GM21528 (cell line): Measurements from ENCODE around the gene CELA3B.
"Not testable (repeated sequence)": the region's sequence is repeated elsewhere in the genome, so short reads cannot be mapped to it uniquely, and the experiment has no call there.

Experiments used
- ATAC-seq: cut with Tn5 transposase; IDR thresholded peaks from one replicate; pipeline ENCODE4 v1.9.1; 2021; ENCODE audit warnings: mild to moderate bottlenecking, moderate library complexity; ENCODE audit not compliant: unreplicated experiment, low FRiP score

CELA3B gene

DNA sequence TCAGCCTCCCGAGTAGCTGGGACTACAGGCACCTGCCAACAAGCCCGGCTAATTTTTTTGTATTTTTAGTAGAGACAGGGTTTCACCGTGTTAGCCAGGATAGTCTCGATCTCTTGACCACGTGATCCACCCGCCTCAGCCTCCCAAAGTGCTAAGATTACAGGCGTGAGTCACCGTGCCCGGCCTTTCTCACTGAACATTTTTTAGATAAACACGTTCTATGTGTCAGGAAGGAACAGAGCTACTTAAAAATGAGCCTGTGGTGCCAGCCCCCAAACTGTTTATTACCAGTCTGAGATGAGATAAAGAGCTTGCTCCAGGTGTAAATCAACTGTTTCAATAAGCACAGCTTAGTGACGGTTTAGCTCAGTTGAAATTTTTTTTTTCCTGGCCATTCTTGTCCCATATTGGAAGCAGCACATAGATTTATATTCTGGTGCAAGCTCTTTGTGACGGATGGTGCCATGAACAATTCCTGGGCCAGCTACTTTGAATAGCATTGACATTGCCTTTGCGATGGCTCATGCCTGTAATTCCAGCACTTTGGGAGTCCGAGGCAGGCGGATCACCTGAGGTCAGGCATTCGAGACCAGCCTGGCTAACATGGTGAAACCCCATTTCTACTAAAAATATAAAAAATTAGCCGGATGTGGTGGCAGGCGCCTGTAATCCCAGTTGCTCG is 33.7 kb upstream of the CELA3B start:
- not testable (repeated sequence) for ATAC-seq

DNA sequence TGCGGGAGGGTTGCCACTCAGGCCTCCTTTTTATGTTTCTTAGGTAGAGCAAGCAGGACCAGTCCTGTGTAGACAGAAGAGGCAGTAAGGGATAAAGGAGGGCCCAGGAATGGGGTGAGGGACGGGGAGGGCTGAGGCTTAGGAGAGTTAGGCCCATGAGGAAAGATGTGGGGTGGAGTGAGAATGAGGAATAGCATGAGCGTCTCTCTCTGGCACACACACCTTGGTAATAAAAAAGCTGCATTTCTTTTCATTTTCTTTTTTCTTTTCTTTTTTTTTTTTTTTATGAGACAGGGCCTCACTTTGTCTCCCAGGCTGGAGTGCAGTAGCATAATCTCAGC is 32.1 kb upstream of the CELA3B start:
- ATAC-seq, result no peak

DNA sequence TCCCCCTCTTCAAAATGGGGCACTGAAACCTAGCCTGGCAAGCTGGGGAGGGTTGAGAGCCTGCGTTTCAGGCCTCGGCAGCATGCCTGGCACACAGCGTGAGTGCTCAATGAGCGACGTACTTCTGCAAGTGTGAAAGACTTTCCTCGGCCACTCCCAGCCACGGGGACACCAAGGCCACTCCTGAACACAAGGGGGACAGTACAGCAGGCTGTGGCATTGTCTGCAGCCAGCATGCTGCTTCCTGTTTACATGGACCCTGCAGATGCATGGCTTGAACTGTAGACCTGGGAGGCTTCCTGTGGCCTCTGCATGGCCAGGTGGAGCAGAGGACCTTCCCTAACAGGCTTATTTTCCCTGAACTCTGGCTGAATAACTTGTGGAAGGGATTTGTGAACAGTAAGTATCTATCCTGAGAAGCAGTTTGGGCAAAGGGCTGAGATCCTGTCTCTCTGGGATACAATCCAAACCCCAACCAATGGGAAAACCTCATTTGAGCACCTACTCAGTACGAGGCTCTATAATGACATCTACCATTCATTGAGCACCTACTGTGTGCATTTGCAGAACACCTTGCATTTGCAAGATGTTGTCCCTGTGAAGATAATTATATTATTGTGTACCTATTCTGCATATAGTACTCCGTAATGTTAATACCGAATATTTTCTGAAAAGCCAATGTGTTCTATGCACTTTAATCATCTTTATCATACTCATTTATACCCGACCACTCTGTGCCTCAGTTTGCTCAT is 29.8 kb upstream of the CELA3B start:
- no peak for ATAC-seq

DNA sequence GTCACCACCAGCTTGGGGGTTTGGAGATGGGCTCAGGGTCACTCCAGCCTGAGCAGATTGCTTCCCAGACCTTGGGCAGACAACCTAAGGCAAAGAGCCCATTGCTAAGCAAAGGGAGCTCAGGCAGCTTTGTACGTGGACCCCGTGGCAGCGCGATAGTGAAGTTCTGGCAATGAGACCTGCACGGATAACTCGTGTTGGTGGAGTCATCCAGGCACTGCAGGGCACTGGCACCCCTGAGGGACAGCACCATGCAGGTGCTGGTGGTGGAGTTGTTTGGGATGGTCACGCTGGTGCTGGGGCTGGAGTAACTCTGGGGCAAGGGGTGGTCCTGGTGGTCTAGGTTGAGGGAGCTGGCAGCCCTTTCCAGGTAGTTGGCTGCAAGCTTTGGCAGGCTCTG is 26.1 kb upstream of the CELA3B start:
- ATAC-seq, result no peak

DNA sequence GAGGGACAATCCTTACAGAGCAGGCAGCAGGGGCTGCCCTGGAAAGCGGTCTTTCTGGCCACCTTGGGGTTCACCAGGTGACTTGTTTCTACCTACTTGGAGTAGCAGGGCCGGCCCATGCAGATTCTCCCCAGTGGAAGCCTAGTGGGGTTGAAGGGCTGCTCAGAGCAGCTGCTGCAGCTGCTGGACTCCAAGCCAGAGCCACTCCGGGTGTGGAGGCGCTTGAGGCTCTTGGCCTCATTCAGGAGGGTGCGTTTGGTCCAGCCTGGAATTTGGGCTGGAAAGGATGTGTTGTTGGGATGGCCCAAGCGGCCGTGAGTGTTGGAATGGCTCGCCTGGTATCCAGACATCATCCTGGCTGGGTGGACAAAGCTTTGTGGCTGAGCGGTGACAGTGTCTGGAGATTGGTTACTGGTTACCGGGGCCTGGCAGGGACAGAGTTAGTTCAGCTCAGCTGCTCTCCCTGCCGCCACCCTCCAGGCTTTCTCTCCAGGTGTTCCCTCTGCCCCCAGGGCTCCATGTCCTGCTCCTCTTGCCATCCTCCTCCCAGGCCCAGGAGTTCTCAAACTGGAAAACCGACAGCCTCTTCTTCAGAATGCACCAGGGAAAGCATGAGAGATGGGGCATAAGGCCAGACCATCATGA is 25.5 kb upstream of the CELA3B start:
- ATAC-seq, result no peak

DNA sequence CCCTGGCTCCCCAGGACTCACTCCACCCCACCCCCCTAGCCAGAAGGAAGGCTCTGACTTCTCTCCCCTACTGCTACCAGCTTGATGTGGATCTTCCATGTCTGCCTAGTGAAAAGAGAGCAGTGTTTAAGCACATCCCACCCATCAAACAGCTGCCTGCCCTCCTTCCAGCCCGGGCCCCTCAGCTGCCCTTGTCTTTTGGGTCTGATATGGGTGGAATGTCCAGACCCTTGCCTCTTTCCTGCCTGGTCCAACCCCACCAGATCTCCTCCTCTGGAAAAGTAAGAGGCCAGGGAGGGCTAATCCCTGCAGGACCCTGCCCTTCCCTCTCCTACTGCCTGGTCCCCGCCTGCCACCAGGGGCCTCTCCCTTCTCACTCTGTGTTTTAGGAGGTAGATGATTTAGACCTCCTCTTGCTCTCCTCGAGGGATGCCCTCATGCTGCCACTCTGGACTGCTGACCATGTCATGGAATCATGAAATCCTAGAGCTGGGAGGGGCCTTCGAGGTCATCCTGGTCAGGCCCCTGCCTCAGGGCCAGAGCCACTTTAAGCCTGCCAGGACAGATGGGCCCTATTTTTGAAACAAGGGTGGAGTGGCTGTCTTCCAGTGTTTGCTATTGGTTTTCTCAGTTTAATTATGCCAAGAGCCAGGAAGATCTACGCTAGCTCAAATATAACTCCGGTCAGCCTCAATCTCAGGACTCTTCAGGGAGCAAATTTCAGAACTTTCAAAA is 23.9 kb upstream of the CELA3B start:
- ATAC-seq, result no peak

DNA sequence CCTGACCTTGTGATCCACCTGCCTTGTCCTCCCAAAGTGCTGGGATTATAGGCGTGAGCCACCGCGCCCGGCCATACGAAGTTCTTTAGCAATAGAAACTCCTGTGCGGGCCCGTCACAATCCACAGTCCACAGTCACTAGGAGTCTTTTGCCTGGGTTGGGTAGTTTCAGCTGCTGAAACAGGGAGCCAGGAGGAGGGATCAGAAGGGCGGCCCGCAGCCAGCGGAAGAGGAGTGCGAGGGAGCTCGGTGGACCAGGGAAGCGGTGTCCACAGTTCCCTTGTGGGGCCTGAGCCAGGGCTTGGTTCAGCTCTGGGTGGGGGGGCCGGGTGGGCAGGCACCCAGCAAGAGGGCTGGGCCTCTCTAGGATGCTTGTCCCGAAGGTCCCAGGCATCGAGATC is 21.8 kb upstream of the CELA3B start:
- ATAC-seq, result no peak

DNA sequence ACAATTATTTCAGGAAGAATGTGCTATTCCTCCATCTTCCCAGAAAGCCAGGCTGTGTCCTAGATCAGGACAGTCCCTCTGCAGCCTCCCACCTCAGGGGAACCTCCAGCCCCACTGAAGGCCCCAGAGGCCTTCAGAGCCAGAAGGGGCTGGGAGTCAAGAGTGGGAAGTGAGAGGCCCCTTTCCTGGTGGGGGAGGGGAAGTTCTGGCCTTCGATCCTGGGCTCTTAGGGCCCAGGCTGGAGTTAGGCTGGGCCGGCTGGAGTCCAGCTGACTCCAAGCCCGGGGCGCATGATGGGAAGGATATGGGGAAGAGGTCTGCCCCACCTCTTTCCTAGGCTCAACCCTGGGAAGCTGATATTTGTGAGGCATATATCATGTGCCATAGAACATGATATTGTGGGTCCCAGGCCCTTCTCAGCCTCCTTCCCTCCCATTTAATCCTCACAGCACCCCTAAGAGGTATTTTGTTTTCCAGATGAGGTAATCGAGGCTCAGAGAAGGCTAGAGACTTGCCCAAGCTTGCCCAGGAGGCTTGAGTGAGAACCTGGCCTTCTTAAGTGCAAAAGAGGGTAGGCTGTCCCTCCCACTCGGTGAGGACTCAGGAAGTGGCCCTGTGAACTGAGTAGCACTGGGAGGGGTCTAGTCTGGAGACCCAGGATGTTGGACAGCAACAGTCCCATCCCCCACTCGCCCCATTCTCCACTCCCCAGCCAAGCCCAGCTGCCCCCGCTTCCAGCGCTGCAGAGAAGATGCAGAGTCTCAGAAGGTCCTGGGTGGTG is 21.1 kb upstream of the CELA3B start:
- no peak for ATAC-seq

DNA sequence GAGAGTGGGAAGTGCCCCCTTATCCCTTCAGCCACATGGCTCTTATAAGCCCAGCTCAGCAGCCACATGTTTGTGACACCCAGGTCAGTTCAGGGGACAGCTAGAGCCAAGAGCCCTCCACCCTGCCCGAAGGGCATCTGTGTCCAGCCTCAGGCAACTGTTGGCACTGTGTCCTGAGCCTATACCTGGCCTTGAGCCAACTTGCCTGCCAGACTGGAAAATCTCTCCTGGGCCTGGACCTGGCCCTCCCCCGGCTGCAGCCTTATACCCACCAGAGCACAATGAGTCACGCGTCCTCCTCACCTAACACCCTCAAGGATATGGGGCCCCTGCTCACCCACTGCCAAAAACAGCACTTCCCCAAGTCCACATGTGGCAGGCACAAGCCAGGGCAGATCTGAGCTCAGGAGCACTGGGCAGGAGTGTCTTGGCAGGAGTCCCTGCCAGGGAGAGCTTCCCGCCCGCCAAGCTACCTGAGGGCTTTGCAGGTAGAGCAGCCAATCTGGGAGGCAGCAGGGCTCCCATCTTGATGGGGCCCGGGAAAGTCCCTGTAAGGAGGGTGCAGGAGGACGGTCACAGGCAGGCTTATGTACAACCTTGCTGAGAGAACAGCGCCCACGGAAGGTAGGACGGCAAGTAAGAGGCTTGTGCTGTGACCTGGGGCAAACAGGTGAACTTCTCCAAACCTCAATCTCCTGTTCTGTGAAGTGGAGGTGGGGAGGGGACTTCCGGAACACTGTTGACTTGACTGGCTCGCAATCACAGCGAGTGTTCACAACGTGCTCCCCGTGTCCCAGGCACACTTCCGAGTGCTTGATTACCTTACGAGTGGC is 19.9 kb upstream of the CELA3B start:
- no peak for ATAC-seq

DNA sequence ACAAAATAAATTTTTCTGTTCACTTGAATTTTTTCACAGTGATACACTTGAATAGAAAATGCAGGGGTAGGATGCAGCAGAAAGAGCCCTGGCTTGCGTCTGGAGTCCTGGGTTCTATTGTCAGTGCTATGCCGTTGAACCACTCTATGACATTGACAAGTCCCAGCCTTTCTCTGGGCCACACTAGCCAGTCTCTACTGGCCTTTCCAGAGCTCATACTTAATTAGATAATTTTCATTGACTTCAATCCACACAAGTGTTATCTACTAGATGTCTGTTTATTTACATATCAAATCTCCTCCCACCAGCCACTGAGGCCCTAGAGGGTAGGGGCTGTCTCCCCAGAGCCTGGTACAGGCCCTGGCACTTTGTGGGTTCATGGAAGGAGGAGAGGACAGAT is 15.5 kb upstream of the CELA3B start:
- ATAC-seq, result no peak

DNA sequence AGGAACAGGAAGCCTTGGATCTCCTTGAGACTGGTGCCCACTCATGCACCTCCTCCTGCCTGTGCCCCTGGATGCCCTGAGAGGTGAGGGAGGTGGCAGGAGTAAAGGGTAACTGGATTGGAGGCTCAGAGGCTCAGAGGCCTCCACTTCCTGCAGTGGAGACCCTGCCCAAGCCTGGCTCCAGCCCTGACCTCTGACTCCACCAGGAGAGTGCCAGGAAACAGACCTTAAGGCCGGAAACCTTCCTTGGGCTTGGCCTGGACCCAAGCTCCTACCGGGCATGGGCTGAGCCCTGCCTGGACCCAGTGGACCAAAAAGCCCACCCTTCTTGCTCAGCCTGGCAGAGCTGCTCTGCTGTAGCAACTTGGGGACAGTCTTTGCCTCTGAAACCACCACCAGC is 15.0 kb upstream of the CELA3B start:
- ATAC-seq, result no peak

DNA sequence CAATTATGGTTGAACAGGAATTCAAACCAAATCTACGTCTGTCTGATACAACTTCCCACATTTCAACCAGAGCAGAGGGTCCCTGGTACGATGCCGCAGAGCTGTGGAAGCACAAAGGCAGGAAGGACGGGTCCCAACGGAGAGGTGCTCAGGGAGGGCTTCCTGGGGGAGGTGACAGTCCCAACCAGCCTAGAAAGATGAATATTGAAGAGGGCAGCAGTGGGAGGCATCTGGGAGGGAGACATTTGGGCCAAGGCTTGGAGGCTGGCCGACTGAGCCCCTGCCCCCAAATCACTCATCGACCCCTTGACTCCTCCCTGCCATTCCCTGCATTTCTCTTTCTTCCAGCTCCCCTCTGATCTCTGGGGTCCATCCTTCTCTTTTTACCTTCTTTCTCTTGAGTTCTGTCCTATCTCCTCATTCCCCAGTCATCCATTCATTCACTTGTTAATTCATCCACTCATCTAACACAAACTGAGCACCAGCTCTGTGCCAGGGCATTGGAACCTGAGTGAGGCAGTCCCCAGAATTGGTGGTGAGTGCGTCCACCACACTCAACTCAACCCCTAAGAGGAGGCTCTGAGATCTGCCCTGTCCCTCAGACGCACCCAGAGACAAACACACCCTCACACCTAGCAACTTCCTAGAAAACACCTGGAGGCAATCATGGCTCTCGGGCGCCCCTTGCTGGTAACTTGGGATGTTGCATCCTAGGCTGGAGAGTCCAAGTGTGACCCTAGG is 13.2 kb upstream of the CELA3B start:
- ATAC-seq, result no peak

DNA sequence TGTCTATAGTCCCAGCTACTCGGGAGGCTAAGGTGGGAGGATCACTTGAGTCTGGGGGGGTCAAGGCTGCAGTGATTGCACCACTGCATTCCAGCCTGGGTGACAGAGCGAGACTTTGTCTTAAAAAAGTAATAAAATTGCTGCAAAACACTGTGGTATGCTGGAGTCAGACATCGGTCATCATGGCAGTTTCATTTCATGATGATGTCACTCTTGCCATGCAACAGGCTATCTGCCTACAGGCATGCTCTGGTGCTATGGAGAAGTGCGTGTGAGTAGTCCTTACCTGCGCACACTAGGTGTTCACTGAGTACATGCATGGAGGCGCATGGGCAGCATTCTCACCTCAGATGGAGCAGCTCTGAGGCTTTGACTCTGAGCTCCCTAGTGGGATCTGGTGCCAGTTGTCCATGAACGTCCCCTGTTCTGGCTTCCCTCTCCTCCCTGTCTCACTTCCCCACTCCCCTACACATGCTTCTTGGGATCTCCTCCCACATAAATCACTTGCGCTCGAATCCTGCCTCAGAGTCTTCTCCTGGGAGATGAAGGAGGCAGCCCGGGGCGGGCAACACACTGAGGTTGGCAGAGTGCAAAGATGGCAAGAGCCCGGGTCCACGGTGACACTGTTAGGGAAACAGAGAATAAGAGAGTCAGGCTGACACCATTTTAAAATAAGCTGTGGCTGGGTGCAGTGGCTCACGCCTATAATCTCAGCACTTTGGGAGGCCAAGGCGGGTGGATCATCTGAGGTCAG is 10.4 kb upstream of the CELA3B start:
- no peak for ATAC-seq

DNA sequence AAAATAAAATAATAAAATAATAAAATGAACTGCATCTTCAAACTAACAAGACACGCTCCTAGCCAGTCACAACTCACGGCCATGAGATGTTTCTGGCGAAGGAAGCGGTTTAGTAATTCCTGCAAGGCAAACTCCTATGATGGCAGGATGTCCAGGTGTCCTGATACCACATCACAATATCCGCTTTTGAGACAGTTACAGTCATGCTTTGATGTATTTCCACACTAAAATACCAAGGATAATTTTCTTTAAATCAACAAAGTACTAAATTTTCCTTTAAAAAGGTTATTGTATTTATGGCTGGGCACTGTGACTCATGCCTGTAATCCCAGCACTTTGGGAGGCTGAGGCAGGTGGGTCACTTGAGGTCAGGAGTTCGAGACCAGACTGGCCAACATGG is 9.6 kb upstream of the CELA3B start:
- not testable (repeated sequence) for ATAC-seq

DNA sequence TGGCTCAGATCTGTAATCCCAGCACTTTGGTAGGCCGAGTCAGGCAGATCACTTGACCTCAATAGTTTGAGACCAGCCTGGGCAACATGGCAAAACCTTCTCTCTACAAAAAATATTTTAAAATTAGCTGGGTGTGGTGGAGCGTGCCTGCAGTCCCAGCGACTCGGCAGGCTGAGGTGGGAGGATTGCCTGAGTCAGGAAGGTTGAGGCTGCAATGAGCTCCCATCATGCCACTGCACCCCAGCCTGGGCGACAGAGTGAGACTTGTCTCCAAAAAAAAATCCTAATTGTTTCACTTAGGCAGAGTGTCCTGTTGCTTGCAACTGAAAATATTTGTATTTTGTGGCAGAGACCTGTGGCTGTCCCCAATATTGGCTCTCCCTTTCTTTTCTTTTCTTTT is 7.8 kb upstream of the CELA3B start:
- not testable (repeated sequence) for ATAC-seq

DNA sequence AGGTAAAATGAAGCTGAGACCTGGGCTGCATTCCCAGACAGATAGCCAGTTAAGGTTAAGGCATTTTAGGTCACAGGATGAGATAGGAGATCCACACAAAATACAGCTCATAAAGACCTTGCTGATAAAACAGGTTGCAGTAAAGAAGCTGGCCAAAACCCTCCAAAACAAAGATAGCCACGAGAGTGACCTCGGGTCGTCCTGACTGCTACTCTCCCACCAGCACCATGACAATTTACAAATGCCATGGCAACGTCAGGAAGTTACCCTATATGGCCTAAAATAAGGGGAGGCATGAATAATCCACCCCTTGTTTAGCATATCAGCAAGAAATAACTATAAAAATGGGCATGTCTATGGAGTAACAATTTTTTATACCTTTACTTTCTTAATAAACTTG is 6.3 kb upstream of the CELA3B start:
- not testable (repeated sequence) for ATAC-seq

DNA sequence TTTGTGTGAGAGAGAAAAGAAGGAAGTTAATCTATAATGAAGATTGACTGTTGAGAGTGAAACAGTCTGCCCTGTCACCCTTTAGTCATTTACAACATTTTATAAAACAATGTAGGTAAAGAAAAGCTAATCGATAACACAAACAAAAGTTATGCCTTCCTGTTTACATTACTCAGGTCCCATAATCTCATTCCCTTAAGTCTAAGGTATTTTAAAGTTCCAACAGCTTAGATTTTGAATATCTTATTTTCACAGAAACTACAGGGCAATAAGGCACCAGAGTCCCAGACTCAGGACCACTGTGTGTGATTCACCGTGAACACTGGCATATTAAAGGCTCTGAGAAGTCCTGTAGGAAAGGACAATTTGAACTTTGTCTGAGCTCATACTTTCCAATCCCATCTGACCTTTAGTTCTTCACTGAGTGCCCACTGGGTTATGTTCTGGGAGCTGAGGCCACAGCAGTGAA is 3.8 kb upstream of the CELA3B start:
- ATAC-seq, result not testable (repeated sequence)

DNA sequence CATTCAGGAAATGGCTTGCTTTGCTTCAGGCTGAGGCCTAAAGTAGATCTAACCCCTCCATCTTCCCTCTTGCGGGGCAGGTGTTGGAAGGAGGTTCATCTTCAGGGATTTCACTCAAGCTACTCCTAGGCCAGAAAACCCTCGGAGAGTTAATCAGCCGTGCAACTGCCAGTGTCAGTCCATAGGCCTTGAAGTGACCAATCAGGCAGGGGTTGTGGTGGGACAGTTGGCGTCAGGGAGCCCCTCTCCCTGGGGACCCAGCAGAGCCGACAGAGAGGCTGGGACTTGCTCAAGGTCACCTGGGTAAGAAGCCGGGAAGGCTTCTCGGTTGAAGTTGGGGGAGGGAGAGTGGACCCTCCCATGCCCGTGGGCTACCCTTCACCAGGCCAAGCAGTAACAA is 2.9 kb upstream of the CELA3B start:
- ATAC-seq, result not testable (repeated sequence)
